ENCODE measurements around the gene CARD9.

The CARD9 gene

GRCh38 chr9:136336156-136336870 is 37.2 kb downstream of the CARD9 start:
- DNase-seq (ENCODE audit: low spot score): no peak

GRCh38 chr9:136335296-136336155 is 37.9 kb downstream of the CARD9 start:
- no peak for DNase-seq (ENCODE audit: low spot score)

GRCh38 chr9:136334541-136334940 is 38.9 kb downstream of the CARD9 start:
- no peak for DNase-seq (ENCODE audit: low spot score)

GRCh38 chr9:136333486-136333885 is 40.0 kb downstream of the CARD9 start:
- DNase-seq (ENCODE audit: low spot score): no peak

GRCh38 chr9:136333045-136333444 is 40.4 kb downstream of the CARD9 start:
- no peak for DNase-seq (ENCODE audit: low spot score)

- DNase-seq (ENCODE audit: low spot score): no peak
Observed at GRCh38 chr9:136332482-136332983, 40.9 kb downstream of the CARD9 start.

GRCh38 chr9:136331556-136332481 is 41.6 kb downstream of the CARD9 start:
- DNase-seq (ENCODE audit: low spot score): no peak

- no peak for DNase-seq (ENCODE audit: low spot score)
Observed at GRCh38 chr9:136331030-136331429, 42.4 kb downstream of the CARD9 start.

- DNase-seq (ENCODE audit: low spot score): no peak
Observed at GRCh38 chr9:136330406-136330990, 43.0 kb downstream of the CARD9 start.

- DNase-seq (ENCODE audit: low spot score): no peak
Observed at GRCh38 chr9:136329636-136330405, 43.6 kb downstream of the CARD9 start.

- no peak for DNase-seq (ENCODE audit: low spot score)
Observed at GRCh38 chr9:136329211-136329627, 44.2 kb downstream of the CARD9 start.

GRCh38 chr9:136328622-136329041 is 44.8 kb downstream of the CARD9 start:
- no peak for DNase-seq (ENCODE audit: low spot score)

GRCh38 chr9:136328011-136328621 is 45.4 kb downstream of the CARD9 start:
- no peak for DNase-seq (ENCODE audit: low spot score)

GRCh38 chr9:136327304-136327974 is 46.0 kb downstream of the CARD9 start, which contains the start of gene GPSM1:
Gene GPSM1 (plus strand): TSS chr9:136327539. CDS start chr9:136327696, 157 bp downstream.
- DNase-seq (ENCODE audit: low spot score): no peak

GRCh38 chr9:136326761-136327303 is 46.6 kb downstream of the CARD9 start:
- DNase-seq (ENCODE audit: low spot score): no peak

- no peak for DNase-seq (ENCODE audit: low spot score)
Observed at GRCh38 chr9:136326061-136326760, 47.3 kb downstream of the CARD9 start.

GRCh38 chr9:136325358-136325757 is 48.1 kb downstream of the CARD9 start:
- DNase-seq (ENCODE audit: low spot score): no peak
